Hematopoietic multipotent progenitor cell treated with erythropoietin and hydrocortisone succinate and interleukin-3 and kit ligand, for 4 days (in vitro differentiated cells): ENCODE data around the gene SUSD1.

Experiments
- DNase-seq: peaks from one replicate; pipeline ENCODE4 v3.0.0-alpha.2; 2015

SUSD1 gene

DNA sequence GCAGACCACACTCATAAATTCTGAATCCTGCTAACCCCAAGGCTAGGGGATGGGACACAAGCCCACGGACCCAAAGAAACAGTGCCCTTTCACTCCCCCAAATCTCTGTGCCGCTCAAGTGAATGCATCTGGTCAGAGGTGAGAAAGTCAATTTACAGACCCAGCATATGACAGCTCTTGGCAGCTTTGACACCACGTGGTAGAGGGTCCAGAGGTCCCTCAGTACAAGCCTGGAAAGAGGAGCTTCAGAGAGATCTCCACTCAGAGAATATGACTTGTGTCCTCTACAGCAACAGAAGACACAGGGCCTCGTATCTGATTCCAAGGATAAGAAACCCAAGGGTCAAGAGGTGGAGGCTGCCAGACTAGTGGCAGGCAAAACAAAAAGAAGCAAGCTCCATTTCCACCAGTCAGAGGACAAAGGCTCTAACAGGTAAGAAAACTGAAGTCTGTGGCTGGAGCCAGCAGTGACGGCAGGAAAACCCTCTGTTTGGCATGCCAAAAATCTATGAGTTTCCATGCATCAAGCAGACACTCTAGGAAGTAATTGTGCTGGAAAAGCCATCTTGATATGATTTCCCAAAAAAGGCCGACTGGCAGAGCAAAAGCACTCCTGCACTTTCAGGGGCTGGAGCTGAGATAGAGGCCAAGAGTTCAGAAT, 139.8 kb downstream of the SUSD1 start:
- no peak for DNase-seq

DNA sequence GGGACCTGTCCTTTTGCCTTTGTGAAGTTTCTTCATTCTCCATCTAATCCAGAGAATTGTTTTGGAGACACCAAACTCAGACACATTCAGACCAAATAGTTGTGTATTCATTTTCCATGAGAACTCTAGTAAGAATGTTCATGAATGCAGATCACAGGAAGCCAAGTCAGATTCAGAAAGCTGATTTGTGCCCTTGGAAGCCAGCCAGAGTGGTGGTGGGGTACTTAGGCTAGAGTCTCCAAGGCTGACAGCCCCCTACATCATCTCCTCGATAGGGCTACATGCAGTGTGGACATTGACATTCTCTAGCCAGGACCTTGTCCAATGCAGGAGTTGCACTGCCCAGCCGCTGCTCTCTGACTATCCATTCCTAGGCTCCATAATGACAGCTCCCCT, 140.9 kb downstream of the SUSD1 start:
- no peak for DNase-seq

DNA sequence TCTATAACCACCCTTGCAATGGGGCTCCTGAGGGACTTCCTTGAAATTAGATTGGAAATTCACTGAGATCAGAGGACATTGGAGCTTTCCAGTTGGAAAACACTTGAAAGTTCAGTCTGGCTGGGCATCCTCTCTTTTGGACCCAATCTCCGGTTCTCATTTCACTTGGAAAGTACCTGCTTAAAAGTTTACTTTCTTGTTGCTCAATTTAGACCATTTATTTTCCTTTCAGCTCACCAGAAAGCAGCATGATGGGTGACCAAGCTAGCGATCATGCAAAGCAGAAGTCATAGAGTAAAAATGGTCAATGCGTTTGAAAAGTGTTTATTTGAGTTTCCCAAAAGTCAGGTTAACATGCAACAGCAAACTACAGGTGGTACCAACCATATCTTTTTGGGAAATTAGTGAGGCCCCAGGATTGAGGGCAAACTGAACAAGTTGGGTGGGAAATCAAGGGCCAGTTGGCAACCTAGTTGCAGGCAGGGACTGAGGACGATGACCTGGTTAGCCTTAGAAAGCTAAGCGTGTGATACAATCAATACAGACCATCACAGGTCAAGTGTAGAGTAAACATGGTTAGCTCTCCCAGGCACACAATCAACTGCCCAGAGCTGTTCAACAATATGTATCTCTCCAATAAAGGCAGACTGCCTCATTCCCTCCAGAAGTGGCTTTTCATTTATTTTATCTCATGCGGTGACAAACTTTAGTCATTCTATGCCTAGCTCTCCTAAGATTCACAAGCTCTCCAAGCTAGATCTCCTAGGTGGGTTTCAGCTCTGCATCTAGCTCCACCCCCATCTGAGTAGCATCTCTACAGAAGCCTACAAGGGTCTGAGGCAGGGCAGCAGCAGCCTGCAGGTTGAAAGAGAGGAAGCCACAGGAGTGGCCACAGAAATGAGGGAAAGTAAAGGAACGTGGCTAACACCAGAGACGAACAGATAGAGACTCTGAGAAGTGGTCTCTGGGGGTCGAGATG, 141.6 kb downstream of the SUSD1 start:
- DNase-seq = no peak

DNA sequence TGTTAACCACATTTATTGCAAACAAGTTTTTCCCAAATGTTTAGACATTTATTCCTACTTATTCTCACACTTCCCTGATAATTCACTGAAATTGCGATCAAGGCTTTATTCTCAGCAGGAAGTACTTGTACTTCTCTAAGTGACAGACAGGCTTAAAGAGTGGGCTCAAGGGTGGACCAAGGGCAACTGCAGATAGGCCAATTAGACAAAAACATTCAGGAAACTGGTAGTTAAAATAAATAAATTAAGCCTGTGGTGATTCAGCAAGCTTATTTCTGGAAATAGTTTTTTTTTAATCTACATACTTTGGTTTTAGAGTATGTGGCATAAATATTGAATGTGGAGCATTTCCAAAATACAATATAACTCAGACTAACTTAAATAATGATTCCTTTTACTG, 142.4 kb downstream of the SUSD1 start:
- no peak for DNase-seq

DNA sequence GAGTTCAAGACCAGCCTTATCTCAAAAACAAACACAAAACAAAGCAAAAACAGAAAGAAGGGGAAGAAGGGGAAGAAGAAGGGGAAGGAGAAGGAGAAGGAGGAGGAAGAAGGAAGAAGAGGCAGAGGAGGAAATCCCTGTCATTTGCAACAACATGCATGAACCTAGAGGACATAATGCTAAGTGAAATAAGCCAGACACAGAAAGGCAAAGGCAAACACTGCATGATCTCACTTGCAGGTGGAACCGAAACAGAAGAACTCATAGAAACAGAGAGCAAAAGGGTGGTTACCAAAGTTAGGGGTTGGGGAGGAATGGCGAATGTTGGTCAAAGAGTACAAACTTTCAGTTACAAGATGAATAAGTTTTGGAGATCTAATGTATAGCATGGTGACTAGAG, 143.1 kb downstream of the SUSD1 start:
- DNase-seq = no peak

DNA sequence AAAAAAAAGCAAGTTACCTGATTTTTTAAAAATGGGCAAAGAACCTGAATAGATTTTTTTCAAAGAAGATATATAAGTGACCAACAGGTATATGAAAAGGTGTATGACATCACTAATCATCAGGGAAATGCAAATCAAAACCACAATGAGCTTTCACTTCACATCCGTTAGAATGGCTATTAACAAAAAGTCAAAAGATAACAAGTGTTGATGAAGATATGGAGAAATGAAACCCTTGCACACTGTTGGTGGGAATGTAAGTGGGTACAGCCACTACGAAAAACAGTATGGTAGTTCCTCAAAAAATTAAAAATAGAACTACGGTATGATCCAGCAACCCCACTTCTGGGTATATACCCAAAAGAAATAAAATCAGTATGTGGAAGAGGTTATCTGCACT, 143.7 kb downstream of the SUSD1 start:
- no peak for DNase-seq

DNA sequence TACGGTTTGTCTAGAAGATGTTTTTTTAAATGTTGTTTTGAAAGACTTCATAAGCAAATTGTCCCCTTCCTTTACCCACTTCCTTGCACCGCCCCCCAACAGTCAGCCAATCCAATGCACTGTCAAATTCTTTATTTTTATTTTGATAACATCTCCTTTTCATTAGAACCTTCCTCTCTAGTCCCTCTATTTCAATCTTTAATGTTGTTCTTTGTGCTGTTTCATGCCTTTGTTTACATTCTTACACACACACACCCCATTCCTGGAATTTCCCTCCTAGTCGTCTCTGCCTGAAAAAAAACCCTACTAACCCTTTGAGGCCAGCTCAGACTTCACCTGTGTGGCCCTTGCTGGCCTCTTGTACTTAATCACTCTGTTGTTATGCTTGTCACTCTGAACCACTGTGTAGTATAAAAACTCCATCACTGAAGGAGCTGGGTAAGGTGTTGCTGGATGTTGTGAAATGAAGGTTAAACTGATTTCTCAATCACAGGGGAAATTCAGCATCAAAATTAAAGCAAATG, 145.1 kb downstream of the SUSD1 start:
- DNase-seq = no peak

DNA sequence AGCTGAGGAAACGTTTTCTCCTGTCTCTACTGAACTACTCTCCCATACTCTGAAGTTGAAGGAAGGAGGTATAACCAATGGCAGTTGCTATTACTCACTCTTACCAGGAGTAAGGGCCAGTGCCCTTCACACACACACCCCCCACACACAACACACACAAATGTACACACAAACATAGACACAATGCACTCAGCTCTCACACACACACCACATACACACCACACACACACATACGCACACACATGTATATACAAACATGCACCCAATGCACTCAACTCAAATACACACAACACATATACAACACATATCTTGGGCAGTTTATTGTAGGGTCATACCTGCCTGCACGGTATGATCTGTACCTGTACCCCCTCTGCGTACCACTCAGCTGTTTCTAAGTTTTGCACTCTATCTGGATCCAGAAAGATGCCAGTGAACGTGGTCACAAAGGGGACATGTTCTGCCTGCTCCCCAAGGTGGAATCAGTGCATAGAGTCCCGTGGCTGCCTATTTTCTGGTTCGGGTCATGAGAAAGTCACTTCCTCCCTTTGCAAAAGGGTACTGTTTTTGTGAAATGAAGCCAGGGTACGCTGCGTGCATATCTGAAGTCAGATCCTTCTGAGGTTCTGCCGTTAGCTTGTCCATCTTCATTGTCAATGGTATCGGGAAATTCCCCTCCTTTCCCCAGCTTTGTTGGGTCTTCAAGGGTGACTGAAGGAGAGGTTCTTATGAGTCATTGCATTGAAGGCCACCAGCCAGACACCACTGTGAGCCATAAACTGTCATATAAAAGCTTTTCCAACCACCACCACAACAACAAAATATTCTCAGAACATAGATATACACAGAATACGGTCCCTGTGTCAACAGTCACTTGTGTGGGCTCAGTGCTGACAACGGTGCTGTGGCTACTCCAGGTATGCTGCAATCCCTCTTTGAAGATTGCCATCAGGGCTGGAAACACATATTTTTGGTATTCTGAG, 146.6 kb downstream of the SUSD1 start:
- DNase-seq = no peak

DNA sequence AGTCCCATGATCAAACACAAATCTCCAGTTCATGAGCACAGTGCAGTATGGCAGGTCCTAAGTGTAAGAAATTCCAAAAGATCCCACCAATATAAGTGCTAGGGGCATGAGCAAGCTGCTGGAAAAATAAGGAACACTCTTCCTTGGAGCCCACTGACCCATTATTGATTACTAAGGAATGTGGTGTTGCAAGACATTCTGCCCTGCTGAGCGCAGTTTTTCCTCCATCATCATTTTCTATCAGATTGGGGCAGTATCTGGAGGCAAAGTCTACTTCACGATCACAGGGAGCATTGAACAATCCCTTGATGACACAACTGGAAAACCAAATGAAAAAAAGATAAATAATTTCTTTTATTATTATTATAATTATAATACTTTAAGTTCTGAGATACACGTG, 149.2 kb downstream of the SUSD1 start:
- no peak for DNase-seq

DNA sequence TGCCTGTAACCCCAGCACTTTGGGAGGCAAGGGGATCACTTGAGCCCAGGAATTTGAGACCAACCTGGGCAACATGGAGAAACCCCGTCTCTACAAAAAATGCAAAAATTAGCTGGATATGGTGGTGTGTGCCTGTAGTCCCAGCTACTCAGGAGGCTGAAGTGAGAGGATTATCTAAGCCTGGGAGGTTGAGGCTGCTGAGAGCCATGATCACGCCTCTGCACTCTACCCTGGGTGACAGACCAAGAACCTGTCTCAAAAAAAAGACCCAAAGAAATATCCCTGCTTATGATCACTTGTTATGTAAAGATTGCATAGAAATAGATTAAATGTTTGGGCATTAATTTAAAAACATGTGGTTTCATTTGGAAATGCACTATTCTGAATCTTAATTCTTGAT, 153.4 kb downstream of the SUSD1 start:
- DNase-seq = no peak

DNA sequence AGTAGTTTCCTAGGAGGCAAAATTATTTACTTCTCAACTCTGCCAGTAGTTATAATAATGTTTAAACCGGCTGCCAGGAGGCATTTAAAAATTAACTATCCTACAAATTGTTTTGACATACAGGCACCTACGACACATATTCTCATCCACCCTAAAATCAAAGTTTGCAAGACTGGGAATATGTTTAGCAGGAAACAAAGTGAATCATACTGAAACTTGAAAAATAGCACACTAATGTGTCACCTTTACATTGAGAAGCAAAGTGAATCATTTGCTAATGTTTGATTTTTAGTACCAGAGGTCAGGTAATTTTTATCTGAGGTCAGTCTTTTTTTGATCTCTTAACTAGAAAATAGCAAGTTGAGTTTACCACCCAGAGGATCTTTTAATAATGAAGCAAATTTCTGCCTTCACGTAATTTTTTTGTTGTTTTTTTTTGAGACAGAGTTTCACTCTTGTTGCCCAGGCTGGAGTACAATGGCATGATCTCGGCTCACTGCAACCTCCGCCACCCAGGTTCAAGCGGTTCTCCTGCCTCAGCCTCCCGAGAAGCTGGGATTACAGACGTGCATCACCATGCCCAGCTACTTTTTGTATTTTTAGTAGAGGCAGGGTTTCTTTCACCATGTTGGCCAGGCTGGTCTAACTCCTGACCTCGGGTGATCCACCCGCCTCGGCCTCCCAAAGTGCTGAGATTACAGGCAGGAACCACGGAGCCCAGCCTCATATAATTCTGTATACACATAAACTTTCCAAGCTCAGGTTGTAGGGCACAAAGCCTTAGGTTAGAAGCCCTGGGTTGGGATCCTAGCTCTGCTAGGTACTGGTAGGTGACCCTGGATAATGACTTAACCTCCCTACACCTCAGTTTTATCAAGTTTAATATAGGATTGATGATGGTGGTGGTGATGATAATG, 154.2 kb downstream of the SUSD1 start:
- DNase-seq = no peak

DNA sequence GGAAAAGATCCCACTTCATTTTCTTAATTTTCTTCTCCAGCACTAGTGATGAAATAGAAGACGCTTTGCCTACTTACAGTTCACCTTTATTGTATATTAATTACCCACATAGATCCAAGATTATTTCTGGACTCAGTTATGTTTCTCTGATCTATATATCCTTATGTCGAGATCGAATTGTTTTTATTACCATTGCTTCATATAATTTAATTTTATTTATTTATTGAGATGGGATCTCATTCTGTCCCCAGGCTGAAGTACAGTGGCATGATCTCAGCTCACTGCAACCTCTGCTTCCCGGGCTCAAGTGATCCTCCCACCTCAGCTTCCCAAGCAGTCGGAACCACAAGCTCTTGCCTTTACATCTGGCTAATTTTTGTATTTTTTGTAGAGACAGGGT, 157.2 kb downstream of the SUSD1 start:
- no peak for DNase-seq

DNA sequence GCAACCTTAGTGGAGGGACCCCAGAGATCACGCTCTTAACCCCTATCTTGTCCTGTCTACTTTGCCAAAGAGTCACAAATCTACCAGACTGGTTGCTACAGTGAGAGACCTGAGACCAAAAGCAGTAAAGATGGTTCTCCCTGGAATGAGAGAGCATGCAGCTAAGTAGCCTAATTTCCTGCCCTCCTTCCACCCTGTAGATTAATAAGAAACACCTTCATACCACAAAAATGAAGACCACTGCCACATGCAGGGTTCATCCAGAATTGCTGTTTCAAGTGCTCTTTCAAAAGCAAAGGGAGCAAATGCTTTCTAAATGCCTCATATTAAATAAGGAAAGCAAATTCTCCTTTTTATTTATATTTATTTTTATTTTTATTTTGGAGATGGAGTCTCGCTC, 159.4 kb downstream of the SUSD1 start:
- no peak for DNase-seq

DNA sequence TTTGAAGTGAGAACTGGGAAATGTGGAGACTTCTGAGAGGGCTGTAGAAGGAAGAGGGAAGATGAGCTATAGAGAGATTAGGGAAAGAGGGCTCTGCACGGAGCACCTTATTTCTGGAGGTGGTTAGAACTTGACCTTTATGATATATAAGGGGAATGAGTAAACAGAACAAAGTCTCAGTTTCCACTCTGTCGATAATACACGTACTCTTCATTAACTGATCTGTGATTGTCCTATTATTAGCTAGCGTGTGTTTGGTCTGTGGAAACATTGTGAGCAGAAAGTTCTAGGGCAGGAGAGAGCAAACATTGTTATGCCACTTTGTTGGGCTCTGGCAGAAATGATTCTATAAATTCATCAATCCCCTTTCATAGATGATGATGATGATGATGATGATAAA, 159.9 kb downstream of the SUSD1 start:
- DNase-seq = no peak

DNA sequence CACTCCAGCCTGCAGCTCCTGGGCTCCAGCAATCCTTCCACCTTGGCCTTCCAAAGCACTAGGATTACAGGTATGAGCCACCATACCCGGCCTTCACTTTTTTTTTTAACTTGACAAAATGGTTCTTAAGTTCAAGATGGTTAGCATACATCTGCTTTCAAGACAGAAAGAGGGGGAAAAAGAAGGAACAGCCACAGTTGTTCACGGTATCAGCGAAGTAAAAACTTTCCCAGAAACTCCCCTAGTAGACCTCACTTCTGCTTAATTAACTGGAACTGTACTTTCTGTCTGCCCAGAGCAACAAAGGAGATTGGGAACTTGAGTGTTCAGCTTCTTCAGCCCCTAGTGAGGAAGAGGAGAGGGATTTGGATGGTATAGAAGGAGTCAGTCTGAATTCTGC, 161.8 kb downstream of the SUSD1 start:
- no peak for DNase-seq

DNA sequence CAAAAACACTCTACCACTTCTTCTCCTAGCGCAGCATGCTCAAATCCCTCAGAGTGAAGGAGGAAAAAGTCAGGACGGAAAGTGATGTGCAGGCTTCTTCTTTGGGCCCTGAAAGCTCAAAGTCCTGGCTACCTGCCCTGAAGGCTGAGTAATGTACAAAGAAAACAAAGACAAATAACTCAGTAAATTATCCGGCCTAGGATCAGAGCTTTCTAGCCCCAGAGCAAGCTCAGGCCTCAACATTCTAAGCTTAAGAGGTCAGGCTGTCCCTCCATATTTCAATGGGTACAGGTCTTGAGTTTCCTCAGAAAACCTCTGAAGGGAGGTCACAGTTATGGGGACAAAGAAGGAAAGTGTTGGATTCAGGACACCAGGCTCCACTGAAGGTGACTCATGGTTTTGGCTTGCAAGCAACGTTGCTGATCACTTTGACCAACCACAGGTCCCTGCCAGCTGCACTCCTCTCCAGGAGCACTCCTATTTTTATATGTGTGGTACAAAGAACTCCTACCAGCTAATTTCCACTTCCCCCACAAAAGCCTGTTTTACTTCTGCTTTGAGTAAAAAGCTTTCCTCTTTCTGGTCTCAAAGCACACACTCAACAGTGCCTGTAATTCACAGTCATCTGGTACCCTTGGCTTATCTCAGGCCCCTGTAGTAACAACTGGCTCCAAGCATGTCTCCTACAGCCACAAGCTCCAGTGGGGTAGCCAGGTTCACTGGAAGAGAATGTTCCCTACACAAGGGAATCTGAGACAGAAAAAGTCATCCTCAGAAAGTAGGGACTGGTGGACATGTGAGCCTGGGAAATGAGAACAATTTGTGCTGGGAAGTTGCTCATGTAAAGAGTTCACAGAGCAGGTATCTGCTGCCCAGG, 162.8 kb downstream of the SUSD1 start:
- peak; percentile 49 for DNase-seq

DNA sequence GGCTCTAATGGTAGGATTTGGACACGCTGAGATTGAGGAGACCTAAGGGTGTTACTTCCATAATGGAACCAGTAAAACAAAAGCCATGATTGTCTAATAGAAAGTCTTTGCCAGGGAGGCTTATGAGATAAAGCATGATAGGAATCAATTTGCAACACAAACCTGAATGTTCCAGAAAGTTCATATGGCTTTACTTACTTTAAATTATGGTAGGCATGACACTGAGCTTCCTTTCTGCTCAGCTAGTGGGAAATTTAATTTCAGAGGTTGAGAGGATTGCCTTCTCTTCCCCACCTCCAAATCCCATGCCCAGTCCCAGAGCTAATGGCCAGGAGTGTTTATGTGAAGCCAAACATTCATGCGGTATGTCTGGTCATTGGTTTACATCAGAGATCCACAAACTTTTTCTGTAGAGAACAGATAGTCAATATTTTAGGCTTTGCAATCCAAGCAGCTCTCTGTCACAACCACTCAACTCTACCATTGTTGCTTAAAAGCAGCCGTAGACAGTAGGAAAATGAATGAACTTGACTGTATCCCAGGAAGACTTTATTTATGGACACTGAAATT, 164.0 kb downstream of the SUSD1 start:
- DNase-seq = no peak

DNA sequence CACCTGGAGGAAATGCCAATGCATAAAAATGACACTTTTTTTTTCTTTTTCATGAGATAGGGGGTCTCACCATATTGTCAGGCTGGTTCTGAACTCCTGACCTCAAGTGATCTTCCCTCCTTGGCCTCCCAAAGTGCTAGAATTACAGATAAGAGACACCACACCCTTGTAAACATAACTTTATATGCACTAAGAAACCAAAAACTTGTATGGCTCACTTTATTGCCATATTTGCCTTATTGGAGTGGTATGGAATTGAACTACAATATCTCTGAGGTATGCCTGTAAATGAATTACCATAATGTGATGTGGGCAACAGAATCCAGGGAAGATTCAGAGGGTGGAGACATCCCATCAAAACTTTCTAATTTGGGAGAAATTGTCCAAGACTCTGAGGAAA, 164.6 kb downstream of the SUSD1 start:
- DNase-seq = no peak

DNA sequence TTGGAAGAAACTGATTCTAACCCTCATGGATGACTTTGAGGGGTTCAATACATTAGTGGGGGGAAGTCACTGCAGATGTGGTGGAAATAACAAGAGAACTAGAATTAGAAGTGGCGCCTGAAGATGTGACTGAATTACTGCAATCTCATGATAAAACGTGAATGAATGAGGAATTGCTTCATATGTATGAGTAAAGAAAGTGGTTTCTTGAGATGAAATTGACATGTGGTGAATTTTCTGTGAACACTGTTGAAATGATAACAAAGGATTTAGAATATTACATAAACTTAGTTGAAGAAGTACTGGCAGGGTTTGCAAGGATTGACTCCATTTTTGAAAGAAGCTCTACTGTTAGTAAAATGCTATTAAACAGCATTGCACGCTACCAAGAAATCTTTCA, 165.4 kb downstream of the SUSD1 start:
- no peak for DNase-seq

DNA sequence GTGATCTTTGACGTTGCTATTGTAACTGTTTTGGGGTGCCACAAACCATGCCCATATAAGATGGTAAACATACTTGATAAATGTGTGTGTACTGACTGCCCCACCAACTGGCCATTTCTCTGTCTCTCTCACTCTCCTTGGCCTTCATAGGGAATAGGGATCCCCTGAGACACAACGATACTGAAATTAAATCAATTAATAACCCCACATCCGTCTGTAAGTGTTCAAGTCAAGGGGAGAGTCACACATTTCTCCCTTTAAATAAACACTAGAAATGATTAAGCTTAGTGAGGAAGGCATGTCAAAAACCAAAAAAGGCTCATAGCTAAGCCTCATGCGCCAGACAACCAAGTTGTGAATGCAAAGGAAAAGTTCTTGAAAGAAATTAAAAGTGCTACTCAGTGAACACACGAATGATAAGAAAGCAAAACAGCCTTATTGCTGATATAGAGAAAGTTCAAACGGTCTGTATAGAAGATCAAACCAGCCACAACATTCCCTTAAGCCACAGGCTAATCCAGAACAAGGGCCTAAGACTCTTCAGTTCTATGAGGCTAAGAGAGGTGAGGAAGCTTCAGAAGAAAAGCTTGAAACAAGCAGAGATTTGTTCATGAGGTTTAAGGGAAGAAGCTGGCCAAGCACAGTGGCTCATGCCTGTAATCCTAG, 167.4 kb downstream of the SUSD1 start:
- DNase-seq = no peak
